ENCODE data around the gene RPL27A. TPM values are rescaled to one million over a fixed set of nuclear protein-coding genes. Genes with fewer than 3 reads are reported as not detected.

RPL27A gene
- 1,393 and 1,523 TPM in 2 replicates for total RNA-seq

GRCh38 chr11:8682303-8683114 is at the start of gene RPL27A, which contains the start of gene TRIM66:
TSS of gene RPL27A (plus strand) at chr11:8682792. CDS start at chr11:8682814, 22 bp downstream.
TSS of gene TRIM66 (minus strand) at chr11:8682665. CDS start at chr11:8672274, 10,391 bp downstream.
- DNase-seq (ENCODE audit: low read depth) = peak; percentile 46
- H3K4me3 ChIP-seq (ENCODE audit: low read depth, low read length) = peak within 1 kb of the TSS; percentile 98
- no peak for TF ChIP-seq CTCF (conservative IDR thresholded peaks at IDR 0.05; ENCODE audit: low read depth, low read length)

GRCh38 chr11:8634498-8634897 is 48.1 kb upstream of the RPL27A start:
- H3K4me3 ChIP-seq (ENCODE audit: low read depth, low read length) = no peak overlapping the region
- TF ChIP-seq CTCF (conservative IDR thresholded peaks at IDR 0.05; ENCODE audit: low read depth, low read length) = no peak
- DNase-seq (ENCODE audit: low read depth) = no peak

GRCh38 chr11:8636127-8636526 is 46.5 kb upstream of the RPL27A start:
- DNase-seq (ENCODE audit: low read depth) = no peak
- no peak for TF ChIP-seq CTCF (conservative IDR thresholded peaks at IDR 0.05; ENCODE audit: low read depth, low read length)
- H3K4me3 ChIP-seq (ENCODE audit: low read depth, low read length) = no peak overlapping the region

GRCh38 chr11:8638300-8638699 is 44.3 kb upstream of the RPL27A start:
- TF ChIP-seq CTCF (conservative IDR thresholded peaks at IDR 0.05; ENCODE audit: low read depth, low read length) = no peak
- no peak overlapping the region for H3K4me3 ChIP-seq (ENCODE audit: low read depth, low read length)
- DNase-seq (ENCODE audit: low read depth) = no peak

- H3K4me3 ChIP-seq (ENCODE audit: low read depth, low read length) = no peak overlapping the region
- no peak for TF ChIP-seq CTCF (conservative IDR thresholded peaks at IDR 0.05; ENCODE audit: low read depth, low read length)
- no peak for DNase-seq (ENCODE audit: low read depth)
Measured at GRCh38 chr11:8639655-8640054, 42.9 kb upstream of the RPL27A start.

GRCh38 chr11:8640267-8640906 is 42.2 kb upstream of the RPL27A start:
- TF ChIP-seq CTCF (conservative IDR thresholded peaks at IDR 0.05; ENCODE audit: low read depth, low read length) = no peak

More at GRCh38 chr11:8640267-8640906, 42.2 kb upstream of the RPL27A start:
- H3K4me3 ChIP-seq (ENCODE audit: low read depth, low read length) = no peak overlapping the region
- DNase-seq (ENCODE audit: low read depth) = no peak
